ENCODE data around the gene AHCYL2.
"Not testable (repeated sequence)": the region's sequence is repeated elsewhere in the genome, so short reads cannot be mapped to it uniquely, and the experiment has no call there.

AHCYL2 gene

DNA sequence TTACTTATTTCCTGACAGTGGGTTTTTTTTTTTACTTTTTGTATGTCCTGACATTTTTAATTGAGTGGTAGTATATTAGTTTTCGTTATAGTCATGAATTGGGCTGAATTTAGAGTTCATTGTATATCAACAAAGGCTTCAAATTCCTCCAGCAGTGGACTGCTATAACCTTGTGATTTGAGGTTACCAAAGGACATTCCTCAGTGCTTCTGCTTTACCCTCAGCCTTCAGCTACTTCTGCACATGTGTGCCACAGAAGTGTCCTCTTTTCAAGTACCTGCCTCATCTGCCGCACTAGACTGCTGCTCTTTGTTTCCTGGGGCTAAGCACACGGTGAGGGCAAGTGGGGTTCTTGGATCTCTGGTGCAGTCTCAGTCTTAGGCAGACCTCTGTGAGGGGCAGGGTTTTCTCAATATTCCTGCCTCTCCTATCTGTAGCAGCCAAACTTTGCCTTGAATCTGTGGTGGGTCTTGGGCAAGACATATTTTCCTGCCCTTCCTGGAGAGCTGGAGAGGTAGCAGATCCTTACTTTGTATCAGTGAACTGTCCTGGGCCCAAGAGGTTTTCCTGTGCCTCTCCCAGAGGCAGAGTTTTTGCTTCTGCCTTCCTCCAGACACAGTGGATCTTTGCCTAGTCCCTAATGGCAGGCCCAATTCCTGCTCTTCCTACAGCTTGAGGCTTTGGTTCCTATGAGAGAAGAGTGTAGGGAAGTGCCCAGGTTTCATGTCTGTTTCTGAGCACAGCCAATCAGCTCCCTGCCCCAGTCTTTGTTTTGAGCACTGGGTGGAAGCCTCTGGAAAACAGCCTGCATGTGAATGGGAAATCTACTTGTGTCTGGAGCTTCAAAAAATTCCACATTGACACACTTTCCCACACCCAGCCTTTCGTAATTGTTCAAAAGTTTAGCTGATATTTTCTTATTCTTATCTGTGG, 170.4 kb downstream of the AHCYL2 start:
- no peak for DNase-seq (ENCODE audit: low read depth, low spot score)
- H3K36me3 ChIP-seq (ENCODE audit: insufficient read depth, low read length) = no peaks in the 10 kb centered on the region
- TF ChIP-seq FOXP2 (optimal IDR thresholded peaks at IDR 0.05; ENCODE audit: control extremely low read depth, extremely low read length, insufficient read depth) (no peak), POLR2AphosphoS5 (IDR thresholded peaks at IDR 0.05; ENCODE audit: borderline replicate concordance, low read depth, low read length) (no peak), EZH2 (IDR thresholded peaks at IDR 0.05) (no peak)
- H3K9ac ChIP-seq (ENCODE audit: insufficient read length) = no peak overlapping the region
- no peaks in the 10 kb centered on the region for H3K9me3 ChIP-seq (ENCODE audit: low read depth, low read length)
- no peak overlapping the region for H3K27ac ChIP-seq
- no peak overlapping the region for H3K4me3 ChIP-seq

DNA sequence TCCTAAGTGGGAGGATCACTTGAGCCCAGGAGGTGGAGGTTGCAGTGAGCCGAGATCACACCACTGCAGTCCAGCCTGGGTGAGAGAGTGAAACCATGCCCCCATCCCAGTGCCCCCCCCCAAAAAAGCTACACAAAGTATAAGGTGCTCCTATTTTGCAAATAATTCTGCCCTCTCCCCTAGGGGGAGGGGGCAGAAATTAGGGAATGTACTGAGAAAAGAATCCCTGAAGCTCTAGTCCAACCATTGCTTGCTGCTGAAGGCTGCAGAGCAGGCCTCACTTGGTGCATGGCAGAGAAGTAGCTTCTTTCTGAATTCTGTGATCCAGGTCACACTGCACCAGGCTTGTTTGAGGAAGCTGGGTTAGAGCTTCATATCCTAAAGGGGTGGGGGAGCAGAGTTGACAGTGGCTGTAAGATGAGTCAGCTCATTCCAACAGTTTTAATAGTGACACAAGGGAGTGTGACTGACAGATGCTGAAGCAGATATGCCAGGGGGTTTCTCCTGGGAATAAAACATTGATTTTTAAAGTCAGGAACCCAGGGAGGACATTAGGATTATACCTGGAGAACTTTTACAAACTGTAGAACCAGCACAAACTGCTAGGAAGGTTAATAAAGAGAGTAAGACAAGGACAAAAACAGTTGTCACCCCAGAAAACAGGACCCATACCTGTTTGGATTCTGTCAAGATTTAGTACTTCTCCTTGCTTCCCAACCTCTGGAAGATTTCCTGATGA, 176.6 kb downstream of the AHCYL2 start:
- Histone ChIP-seq H3K9me3 (ENCODE audit: low read depth, low read length) (no peaks in the 10 kb centered on the region), H3K27ac (0 out of 2 replicates have a peak overlapping the region, but pooled peaks have one; percentile 0)
- TF ChIP-seq FOXP2 (optimal IDR thresholded peaks at IDR 0.05; ENCODE audit: control extremely low read depth, extremely low read length, insufficient read depth) = no peak
- TF ChIP-seq EZH2 (IDR thresholded peaks at IDR 0.05) = no peak
- TF ChIP-seq POLR2AphosphoS5 (IDR thresholded peaks at IDR 0.05; ENCODE audit: borderline replicate concordance, low read depth, low read length) = no peak

DNA sequence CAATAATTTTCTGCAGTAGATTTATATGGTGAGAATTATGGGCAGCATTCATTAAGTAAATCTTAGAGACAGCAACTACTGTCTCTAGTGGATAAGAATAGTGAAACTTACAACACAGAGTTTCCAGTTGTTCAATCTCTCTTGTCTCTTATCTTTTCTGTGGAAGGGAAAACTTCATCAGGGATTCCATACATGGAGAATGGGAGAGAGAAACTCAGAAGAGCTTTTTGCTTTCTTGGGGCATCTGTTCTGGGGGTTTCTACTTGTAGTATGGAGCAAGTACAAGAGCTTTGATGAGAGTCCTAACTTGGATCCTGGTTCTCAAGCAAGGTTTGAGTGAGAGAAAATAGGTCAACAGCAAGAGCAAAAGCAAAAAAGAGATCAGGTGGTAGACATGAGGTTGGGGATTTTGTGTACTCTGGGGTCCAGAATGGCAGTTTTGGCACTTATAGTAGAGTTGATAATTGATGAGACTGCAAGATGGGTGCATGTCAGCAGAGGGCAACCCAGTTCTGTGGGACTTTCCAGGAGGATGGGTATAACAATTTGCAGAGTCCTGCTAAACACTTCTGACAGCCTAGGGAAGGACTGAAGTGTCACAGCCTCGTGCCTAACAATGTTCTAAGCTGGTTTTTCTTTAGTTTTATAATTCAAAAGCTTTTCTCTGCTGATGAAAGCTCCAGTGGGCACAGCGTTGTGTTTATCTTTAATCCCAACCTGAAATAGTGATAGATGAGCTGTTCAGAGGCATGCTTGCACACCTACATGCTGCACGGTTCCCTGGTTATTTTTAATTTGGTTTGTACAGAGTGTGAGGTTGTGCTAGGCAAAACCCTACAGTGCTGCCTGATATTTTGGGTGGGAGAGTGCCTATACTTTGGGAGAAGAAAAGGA, 177.4 kb downstream of the AHCYL2 start:
- DNase-seq (ENCODE audit: low read depth, low spot score) = no peak
- H3K9ac ChIP-seq (ENCODE audit: insufficient read length) = no peak overlapping the region
- H3K36me3 ChIP-seq (ENCODE audit: insufficient read depth, low read length) = no peaks in the 10 kb centered on the region
- TF ChIP-seq FOXP2 (optimal IDR thresholded peaks at IDR 0.05; ENCODE audit: control extremely low read depth, extremely low read length, insufficient read depth) = no peak
- TF ChIP-seq EZH2 (IDR thresholded peaks at IDR 0.05) = no peak
- TF ChIP-seq POLR2AphosphoS5 (IDR thresholded peaks at IDR 0.05; ENCODE audit: borderline replicate concordance, low read depth, low read length) = no peak
- no peak overlapping the region for H3K4me3 ChIP-seq
- H3K27ac ChIP-seq = 0 out of 2 replicates have a peak overlapping the region, but pooled peaks have one; percentile 0
- H3K9me3 ChIP-seq (ENCODE audit: low read depth, low read length) = no peaks in the 10 kb centered on the region

More for the DNA sequence above, 176.6 kb downstream of the AHCYL2 start:
- DNase-seq (ENCODE audit: low read depth, low spot score) = no peak
- H3K36me3 ChIP-seq (ENCODE audit: insufficient read depth, low read length) = no peaks in the 10 kb centered on the region
- no peak overlapping the region for H3K4me3 ChIP-seq
- peak overlapping the region; percentile 29 for H3K9ac ChIP-seq (ENCODE audit: insufficient read length)

DNA sequence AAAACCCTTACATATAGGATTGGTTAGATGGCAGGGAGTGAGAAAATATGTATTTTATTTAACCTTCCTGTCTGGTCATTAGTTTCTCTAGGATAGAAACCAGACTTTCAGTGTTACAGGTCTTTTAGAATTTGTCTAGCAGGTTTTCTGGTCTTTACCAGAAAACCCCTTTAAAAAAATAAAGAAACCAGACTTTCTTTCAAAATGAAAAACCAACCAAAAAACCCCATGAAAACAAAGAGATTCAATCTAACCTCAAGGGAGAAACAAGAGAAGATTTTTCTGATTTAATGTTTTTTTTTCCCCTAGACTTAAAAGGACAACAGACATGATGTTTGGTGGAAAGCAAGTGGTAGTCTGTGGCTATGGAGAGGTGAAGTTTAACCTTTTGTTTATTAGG, 180.7 kb downstream of the AHCYL2 start:
- Histone ChIP-seq H3K9ac (ENCODE audit: insufficient read length) (no peak overlapping the region), H3K27ac (no peak overlapping the region), H3K36me3 (ENCODE audit: insufficient read depth, low read length) (no peaks in the 10 kb centered on the region), H3K9me3 (ENCODE audit: low read depth, low read length) (no peaks in the 10 kb centered on the region), H3K4me3 (no peak overlapping the region)
- no peak for DNase-seq (ENCODE audit: low read depth, low spot score)
- TF ChIP-seq POLR2AphosphoS5 (IDR thresholded peaks at IDR 0.05; ENCODE audit: borderline replicate concordance, low read depth, low read length) = no peak
- no peak for TF ChIP-seq EZH2 (IDR thresholded peaks at IDR 0.05)
- TF ChIP-seq FOXP2 (optimal IDR thresholded peaks at IDR 0.05; ENCODE audit: control extremely low read depth, extremely low read length, insufficient read depth) = no peak

DNA sequence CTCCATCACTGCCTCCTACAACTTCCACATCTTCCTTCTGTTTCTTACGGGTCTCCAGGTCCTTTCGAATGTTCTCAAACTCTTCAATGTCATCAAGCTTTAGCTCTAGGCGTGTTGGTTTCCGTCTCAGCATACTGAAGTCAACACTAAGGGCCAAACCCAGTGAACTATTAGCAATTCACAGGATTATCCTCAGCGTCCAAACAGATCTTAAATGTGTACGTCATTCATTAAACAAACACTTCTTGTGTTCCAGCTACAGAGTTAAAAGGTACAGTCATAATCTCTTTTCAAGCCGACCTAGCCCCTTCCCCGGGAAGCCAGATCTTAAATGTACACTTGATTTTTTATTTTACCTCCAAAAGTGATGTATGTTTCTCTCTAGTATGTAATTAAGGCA, 185.4 kb downstream of the AHCYL2 start:
- H3K9ac ChIP-seq (ENCODE audit: insufficient read length); H3K9me3 ChIP-seq (ENCODE audit: low read depth, low read length); DNase-seq (ENCODE audit: low read depth, low spot score); H3K36me3 ChIP-seq (ENCODE audit: insufficient read depth, low read length); H3K27ac ChIP-seq; H3K4me3 ChIP-seq: not testable (repeated sequence)

DNA sequence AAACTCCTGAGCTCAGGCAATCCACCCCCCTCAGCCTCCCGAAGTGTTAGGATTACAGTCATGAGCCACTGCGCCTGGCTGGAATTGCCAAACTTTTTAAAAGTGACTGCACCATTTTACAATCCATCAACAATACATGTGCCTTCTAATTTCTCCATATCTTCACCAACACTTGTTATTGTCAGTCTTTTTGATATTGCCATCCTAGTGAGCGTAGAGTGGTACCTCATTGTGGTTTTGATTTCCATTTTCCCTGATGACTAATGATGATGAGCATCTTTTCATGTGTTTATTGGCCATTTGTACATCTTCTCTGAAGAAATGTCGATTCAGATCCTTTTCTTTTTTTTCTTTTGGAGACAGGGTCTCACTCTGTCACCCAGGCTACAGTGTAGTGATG, 187.7 kb downstream of the AHCYL2 start:
- H3K36me3 ChIP-seq (ENCODE audit: insufficient read depth, low read length) = peaks cover 3% of the 10 kb centered on the region; the same call in 1 of the 2 replicates
- H3K27ac ChIP-seq = no peak overlapping the region
- DNase-seq (ENCODE audit: low read depth, low spot score) = no peak
- H3K4me3 ChIP-seq = no peak overlapping the region
- no peaks in the 10 kb centered on the region for H3K9me3 ChIP-seq (ENCODE audit: low read depth, low read length)
- H3K9ac ChIP-seq (ENCODE audit: insufficient read length) = no peak overlapping the region
- no peak for TF ChIP-seq FOXP2 (optimal IDR thresholded peaks at IDR 0.05; ENCODE audit: control extremely low read depth, extremely low read length, insufficient read depth)
- no peak for TF ChIP-seq EZH2 (IDR thresholded peaks at IDR 0.05)
- no peak for TF ChIP-seq POLR2AphosphoS5 (IDR thresholded peaks at IDR 0.05; ENCODE audit: borderline replicate concordance, low read depth, low read length)

DNA sequence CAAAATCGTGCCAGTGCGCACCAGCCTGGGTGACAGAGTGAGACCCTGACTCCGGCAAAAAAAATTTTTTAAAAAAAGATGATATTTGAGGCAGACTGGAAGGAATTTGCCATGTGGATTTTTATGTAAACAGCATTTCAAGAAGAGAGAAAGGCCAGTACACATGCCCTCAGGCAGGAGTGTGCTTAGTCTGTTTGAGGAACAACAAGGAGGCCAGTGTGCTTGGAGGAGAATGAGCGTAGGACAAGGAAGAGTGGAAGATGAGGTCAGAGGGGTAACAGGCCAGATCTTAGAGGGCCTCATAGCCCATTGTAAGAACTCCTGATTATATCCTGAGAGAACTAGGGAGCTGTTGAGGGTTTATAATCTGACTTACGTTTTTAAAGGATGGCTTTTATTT, 192.2 kb downstream of the AHCYL2 start:
- Histone ChIP-seq H3K9ac (ENCODE audit: insufficient read length) (no peak overlapping the region), H3K9me3 (ENCODE audit: low read depth, low read length) (no peaks in the 10 kb centered on the region), H3K36me3 (ENCODE audit: insufficient read depth, low read length) (peaks cover 3% of the 10 kb centered on the region; the same call in 1 of the 2 replicates), H3K4me3 (no peak overlapping the region), H3K27ac (no peak overlapping the region)
- TF ChIP-seq FOXP2 (optimal IDR thresholded peaks at IDR 0.05; ENCODE audit: control extremely low read depth, extremely low read length, insufficient read depth) = no peak
- no peak for TF ChIP-seq EZH2 (IDR thresholded peaks at IDR 0.05)
- no peak for TF ChIP-seq POLR2AphosphoS5 (IDR thresholded peaks at IDR 0.05; ENCODE audit: borderline replicate concordance, low read depth, low read length)
- DNase-seq (ENCODE audit: low read depth, low spot score) = no peak

Data from SK-N-MC (cell line).